T-helper 1 cell treated with Interleukin-12 subunit alpha and Interleukin-12 subunit beta and Interleukin-4 antibody, amounts not matched to agents 30 ng/mL and 1 ng/mL, for 36 hours (primary cell): ENCODE measurements around the gene STIM1. TPM values are rescaled to one million over a fixed set of nuclear protein-coding genes. Genes with fewer than 3 reads are reported as not detected.
"Not testable (repeated sequence)": the region's sequence is repeated elsewhere in the genome, so short reads cannot be mapped to it uniquely, and the experiment has no call there.

ENCODE experiments used
- intact Hi-C: fragments of 100-400 bp; cut with micrococcal nuclease; formaldehyde crosslinking; loops from one replicate; pipeline ENCODE4 v1.15.1; 2024
- total RNA-seq: library from RNA; stranded (reverse); gene quantifications from 2 replicates; pipeline ENCODE4 v1.2.3, GENCODE V29; 2022

STIM1 gene
- total RNA-seq, 1 donor from 2014 or later = 110 TPM

GRCh38 chr11:3879216-3879966 lies 23.9 kb downstream of the STIM1 start:
- intact Hi-C loops = loop anchor here (1.0 kb wide), 1 partner anchor 8 kb away; no protein-coding TSS in a partner anchor

GRCh38 chr11:3879967-3880542 lies 24.6 kb downstream of the STIM1 start:
- intact Hi-C loops = loop anchor here (1.0 kb wide), 1 partner anchor 9 kb away; no protein-coding TSS in a partner anchor

- intact Hi-C loops = no loop called here
These were observed 25.3 kb downstream of the STIM1 start for GRCh38 chr11:3880724-3881123.

- intact Hi-C loops = loop anchor here (1.0 kb wide), 1 partner anchor 190 kb away; no protein-coding TSS in a partner anchor
These were observed 27.2 kb downstream of the STIM1 start for GRCh38 chr11:3882655-3883054.

- intact Hi-C loops = no loop called here
These were observed 30.4 kb downstream of the STIM1 start for GRCh38 chr11:3885855-3886254.

- intact Hi-C loops = no loop called here
These were observed 31.5 kb downstream of the STIM1 start for GRCh38 chr11:3886985-3887384.

GRCh38 chr11:3888876-3889275 lies 33.4 kb downstream of the STIM1 start:
- intact Hi-C loops = no loop called here

GRCh38 chr11:3890014-3890413 lies 34.5 kb downstream of the STIM1 start:
- intact Hi-C loops = no loop called here

GRCh38 chr11:3890806-3891205 lies 35.3 kb downstream of the STIM1 start:
- intact Hi-C loops = no loop called here

- intact Hi-C loops = no loop called here
These were observed 36.3 kb downstream of the STIM1 start for GRCh38 chr11:3891751-3892150.

- intact Hi-C loops = no loop called here
These were observed 36.7 kb downstream of the STIM1 start for GRCh38 chr11:3892156-3892555.

GRCh38 chr11:3893311-3893710 lies 37.8 kb downstream of the STIM1 start:
- intact Hi-C loops = no loop called here

GRCh38 chr11:3894128-3894731 lies 38.8 kb downstream of the STIM1 start:
- intact Hi-C loops = no loop called here

- intact Hi-C loops = no loop called here
These were observed 41.2 kb downstream of the STIM1 start for GRCh38 chr11:3896644-3897043.

GRCh38 chr11:3900230-3900629 lies 44.8 kb downstream of the STIM1 start:
- intact Hi-C loops = not testable (repeated sequence)

GRCh38 chr11:3901249-3902025 lies 46.0 kb downstream of the STIM1 start:
- intact Hi-C loops = no loop called here

- intact Hi-C loops = no loop called here
These were observed 47.0 kb downstream of the STIM1 start for GRCh38 chr11:3902441-3902840.

GRCh38 chr11:3903207-3903896 lies 47.9 kb downstream of the STIM1 start:
- intact Hi-C loops = no loop called here

- intact Hi-C loops = no loop called here
These were observed 48.8 kb downstream of the STIM1 start for GRCh38 chr11:3904228-3904627.

- intact Hi-C loops = loop anchor here (1.0 kb wide), 3 partner anchors 12 to 167 kb away; no protein-coding TSS in a partner anchor
These were observed 49.9 kb downstream of the STIM1 start for GRCh38 chr11:3905080-3905953.
